ENCODE measurements around the gene IQSEC1. TPM values are rescaled to one million over a fixed set of nuclear protein-coding genes. Genes with fewer than 3 reads are reported as not detected.

IQSEC1 gene
- total and polyA plus RNA-seq, 2 of the 8 experiments (the other 6 are each of a cell fraction or from before 2014, with no cell fraction given) = 6.8 to 28.8 TPM

GRCh38 chr3:13009132-13009945 lies 63.9 kb downstream of the IQSEC1 start (continued):
- no peak for TF ChIP-seq CTBP2 (IDR thresholded peaks at IDR 0.05; ENCODE audit: borderline replicate concordance, insufficient read depth, insufficient read length, low read length)
- no peak for TF ChIP-seq ATF3 (IDR thresholded peaks at IDR 0.05; ENCODE audit: insufficient read depth, low read depth, low read length)
- TF ChIP-seq CHD2 (IDR thresholded peaks at IDR 0.05; ENCODE audit: low read length) = no peak
- TF ChIP-seq CREB1 (IDR thresholded peaks at IDR 0.05) = no peak
- TF ChIP-seq RFX5 (IDR thresholded peaks at IDR 0.05; ENCODE audit: borderline replicate concordance, low read depth, low read length) = no peak
- no peak for TF ChIP-seq SIRT6 (IDR thresholded peaks at IDR 0.05; ENCODE audit: low read length)
- TF ChIP-seq KDM4A (IDR thresholded peaks at IDR 0.05; ENCODE audit: low read depth, low read length, severe bottlenecking) = no peak
- no peak for TF ChIP-seq TBP (IDR thresholded peaks at IDR 0.05; ENCODE audit: low read depth, low read length)
